GM12892 (cell line): ENCODE measurements around the gene TMEM45B.
"Not testable (repeated sequence)": the region's sequence is repeated elsewhere in the genome, so short reads cannot be mapped to it uniquely, and the experiment has no call there.

Experiments
- POLR2A ChIP-seq: IDR thresholded peaks from 2 replicates; pipeline ENCODE4 v1.6.1; 2011; ENCODE audit warnings: low read depth, low read length, control low read depth
- TAF1 ChIP-seq: IDR thresholded peaks from 2 replicates; pipeline ENCODE4 v1.6.1; 2011; ENCODE audit warnings: low read depth, mild to moderate bottlenecking, control low read depth, low read length, borderline replicate concordance

DNA sequence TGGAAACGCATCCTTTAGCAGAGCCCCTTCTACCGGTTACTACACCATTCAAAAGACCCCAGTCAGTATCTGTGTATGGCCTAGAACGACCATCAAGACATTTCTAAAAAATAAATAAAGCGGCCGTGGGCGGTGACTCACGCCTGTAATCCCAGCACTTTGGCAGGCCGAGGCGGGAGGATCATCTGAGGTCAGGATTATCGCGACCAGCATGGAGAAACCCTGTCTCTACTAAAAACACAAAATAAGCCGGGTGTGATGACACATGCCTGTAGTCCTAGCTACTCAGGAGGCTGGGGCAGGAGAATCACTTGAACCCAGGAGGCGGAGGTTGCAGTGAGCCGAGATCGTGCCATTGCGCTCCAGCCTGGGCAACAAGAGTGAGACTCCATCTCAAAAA lies 53.0 kb downstream of the TMEM45B start:
- not testable (repeated sequence) for TF ChIP-seq POLR2A, TAF1
